ES-I3 (cell line): Measurements from ENCODE around the gene PABPC3.

Experiments used
- H3K36me3 ChIP-seq: 2 replicates; pipeline ENCODE4 v1.6.1; 2013; ENCODE audit warnings: mild to moderate bottlenecking, low read length, control low read depth, moderate library complexity; ENCODE audit not compliant: insufficient read depth
- H3K4me1 ChIP-seq: 2 replicates; pipeline ENCODE4 v1.6.1; 2013; ENCODE audit warnings: mild to moderate bottlenecking, control low read depth, low read length; ENCODE audit not compliant: insufficient read depth
- H3K9ac ChIP-seq: 2 replicates; pipeline ENCODE4 v1.6.1; 2013; ENCODE audit warnings: low read depth, mild to moderate bottlenecking, low read length, moderate library complexity
- H3K9me3 ChIP-seq: 2 replicates; pipeline ENCODE4 v1.6.1; 2013; ENCODE audit warnings: mild to moderate bottlenecking, low read length, moderate library complexity; ENCODE audit not compliant: control insufficient read depth, insufficient read depth

The PABPC3 gene

GRCh38 chr13:25131881-25132420 is 36.0 kb downstream of the PABPC3 start:
- Histone ChIP-seq H3K9me3 (peaks cover 8% of the 10 kb centered on the region; the same call in 1 of the 2 replicates), H3K4me1 (peaks cover 22% of the 10 kb centered on the region), H3K36me3 (no peaks in the 10 kb centered on the region), H3K9ac (no peak overlapping the region)

GRCh38 chr13:25132751-25133390 is 36.9 kb downstream of the PABPC3 start:
- Histone ChIP-seq H3K4me1 (peaks cover 25% of the 10 kb centered on the region), H3K36me3 (no peaks in the 10 kb centered on the region), H3K9me3 (peaks cover 8% of the 10 kb centered on the region; the same call in 1 of the 2 replicates), H3K9ac (no peak overlapping the region)

GRCh38 chr13:25135896-25136295 is 40.0 kb downstream of the PABPC3 start:
- no peak overlapping the region for H3K9ac ChIP-seq
- peaks cover 8% of the 10 kb centered on the region; the same call in 1 of the 2 replicates for H3K9me3 ChIP-seq
- H3K36me3 ChIP-seq = no peaks in the 10 kb centered on the region
- H3K4me1 ChIP-seq = peaks cover 27% of the 10 kb centered on the region

GRCh38 chr13:25136880-25137787 is 41.2 kb downstream of the PABPC3 start:
- Histone ChIP-seq H3K9ac (peak overlapping the region; percentile 34; the same call in 1 of the 2 replicates), H3K9me3 (peaks cover 8% of the 10 kb centered on the region; the same call in 1 of the 2 replicates), H3K36me3 (no peaks in the 10 kb centered on the region), H3K4me1 (peaks cover 20% of the 10 kb centered on the region)

- no peak overlapping the region for H3K9ac ChIP-seq
- peaks cover 17% of the 10 kb centered on the region; the same call in 1 of the 2 replicates for H3K4me1 ChIP-seq
- H3K36me3 ChIP-seq = no peaks in the 10 kb centered on the region
- H3K9me3 ChIP-seq = peaks cover 8% of the 10 kb centered on the region; the same call in 1 of the 2 replicates
Observed at GRCh38 chr13:25137788-25138115, 41.8 kb downstream of the PABPC3 start.

DNA sequence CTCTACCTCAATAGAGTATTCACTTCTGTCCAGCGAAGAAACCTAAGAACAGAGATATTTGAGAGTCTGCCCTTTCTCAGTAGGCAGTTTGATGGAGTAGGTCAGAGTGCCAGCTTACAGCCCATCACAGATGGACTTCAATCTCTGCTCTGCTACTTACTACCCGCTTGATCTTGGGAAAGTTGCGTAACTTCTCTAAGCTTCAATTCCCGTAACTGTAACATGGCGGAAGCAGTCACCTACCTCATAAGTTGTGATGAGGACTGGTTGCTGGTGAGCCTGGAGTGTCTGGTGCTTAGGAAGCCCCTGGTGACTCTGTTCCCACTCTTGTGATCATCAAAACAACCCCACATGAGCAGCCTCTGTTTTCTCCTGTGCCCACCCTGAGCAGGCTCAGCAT is 45.1 kb downstream of the PABPC3 start:
- Histone ChIP-seq H3K9me3 (no peaks in the 10 kb centered on the region), H3K36me3 (no peaks in the 10 kb centered on the region), H3K9ac (no peak overlapping the region), H3K4me1 (peaks cover 12% of the 10 kb centered on the region; the same call in 1 of the 2 replicates)

- H3K4me1 ChIP-seq = no peaks in the 10 kb centered on the region
- no peak overlapping the region for H3K9ac ChIP-seq
- no peaks in the 10 kb centered on the region for H3K9me3 ChIP-seq
- H3K36me3 ChIP-seq = no peaks in the 10 kb centered on the region
Observed at GRCh38 chr13:25143706-25144105, 47.8 kb downstream of the PABPC3 start.

DNA sequence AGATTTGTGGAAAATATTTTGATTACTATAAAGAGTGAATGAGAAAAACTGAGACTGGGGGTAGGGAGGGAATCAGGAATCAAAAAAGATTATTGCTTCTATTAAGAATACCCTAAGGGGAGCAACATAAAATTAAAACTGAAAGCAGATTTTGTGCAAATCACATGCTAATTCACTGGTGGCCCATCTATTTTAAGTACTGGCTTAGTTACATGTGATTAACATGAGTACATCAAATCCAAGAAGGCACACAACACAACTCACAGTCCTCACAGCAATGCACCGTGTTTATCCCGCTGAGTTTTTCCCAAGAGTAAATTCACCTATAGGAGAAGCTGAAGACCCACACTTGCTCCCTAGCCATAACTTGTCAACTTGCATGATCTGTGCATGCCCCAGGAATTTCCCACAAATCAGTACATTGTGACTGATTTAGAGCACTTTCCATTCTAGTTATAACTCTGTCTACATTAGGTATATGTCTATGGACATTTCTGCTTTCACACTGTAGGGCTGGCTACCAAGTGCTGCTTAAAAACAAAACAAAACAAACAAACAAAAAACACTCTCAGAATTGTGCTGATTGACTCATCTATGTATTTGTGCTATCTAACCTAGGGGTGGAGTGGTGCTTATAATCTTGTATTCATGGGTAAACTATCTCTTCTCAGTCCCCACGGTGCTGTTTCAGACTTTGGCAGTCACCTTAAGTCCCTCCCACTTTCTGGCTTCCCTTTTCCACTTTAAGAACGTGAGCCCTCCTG is 51.9 kb downstream of the PABPC3 start:
- H3K9me3 ChIP-seq = no peaks in the 10 kb centered on the region
- H3K4me1 ChIP-seq = peaks cover 10% of the 10 kb centered on the region; the same call in 1 of the 2 replicates
- no peak overlapping the region for H3K9ac ChIP-seq
- H3K36me3 ChIP-seq = no peaks in the 10 kb centered on the region

DNA sequence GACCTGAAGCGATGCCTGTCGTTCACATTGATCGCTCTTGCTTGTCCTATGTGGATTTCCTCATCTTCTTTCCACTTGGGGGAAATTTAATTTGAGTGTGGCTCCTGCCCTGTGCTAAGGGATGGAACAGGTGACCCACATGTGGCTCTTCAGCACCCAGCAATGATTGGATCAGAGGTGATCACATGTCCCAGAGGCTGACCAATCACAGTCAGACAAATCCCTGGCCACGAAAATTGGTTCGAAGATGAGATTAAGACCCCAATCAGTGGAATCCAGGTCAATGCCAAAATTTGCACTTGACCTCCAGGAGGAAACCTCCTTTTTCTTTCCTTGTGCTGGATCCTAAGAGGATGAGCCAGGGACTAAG is 52.5 kb downstream of the PABPC3 start:
- no peaks in the 10 kb centered on the region for H3K36me3 ChIP-seq
- no peak overlapping the region for H3K9ac ChIP-seq
- peaks cover 10% of the 10 kb centered on the region; the same call in 1 of the 2 replicates for H3K4me1 ChIP-seq
- no peaks in the 10 kb centered on the region for H3K9me3 ChIP-seq
